Ammon's horn (tissue), 1 donor: ENCODE results near the gene LYRM1.
"Not testable (repeated sequence)": the region's sequence is repeated elsewhere in the genome, so short reads cannot be mapped to it uniquely, and the experiment has no call there.

Source experiments
- DNase-seq: peaks from one replicate; pipeline ENCODE4 v3.0.0-alpha.2; 2016; ENCODE audit warnings: low spot score

LYRM1 gene

GRCh38 chr16:20902426-20902825, 1.9 kb downstream of the LYRM1 start:
- no peak for DNase-seq

- peak; percentile 5 for DNase-seq
Measured at GRCh38 chr16:20903116-20903898, 2.7 kb downstream of the LYRM1 start.

- DNase-seq, result no peak
Measured at GRCh38 chr16:20903899-20904506, 3.4 kb downstream of the LYRM1 start.

- DNase-seq, result peak; percentile 20
Measured at GRCh38 chr16:20904507-20905081, 4.0 kb downstream of the LYRM1 start.

- no peak for DNase-seq
Measured at GRCh38 chr16:20905576-20905975, 5.0 kb downstream of the LYRM1 start.

- no peak for DNase-seq
Measured at GRCh38 chr16:20906341-20907255, 6.0 kb downstream of the LYRM1 start.

- no peak for DNase-seq
Measured at GRCh38 chr16:20910781-20911321, 10.3 kb downstream of the LYRM1 start.

GRCh38 chr16:20911361-20911760, 10.8 kb downstream of the LYRM1 start:
- DNase-seq, result no peak

GRCh38 chr16:20916289-20916688, 15.7 kb downstream of the LYRM1 start:
- no peak for DNase-seq

- DNase-seq, result no peak
Measured at GRCh38 chr16:20916942-20917341, 16.4 kb downstream of the LYRM1 start.

- DNase-seq, result no peak
Measured at GRCh38 chr16:20918486-20919239, 18.1 kb downstream of the LYRM1 start.

- DNase-seq, result no peak
Measured at GRCh38 chr16:20920091-20920490, 19.5 kb downstream of the LYRM1 start.

GRCh38 chr16:20920799-20921198, 20.2 kb downstream of the LYRM1 start:
- no peak for DNase-seq

- no peak for DNase-seq
Measured at GRCh38 chr16:20923876-20924275, 23.3 kb downstream of the LYRM1 start.

GRCh38 chr16:20925751-20926150, 25.2 kb downstream of the LYRM1 start:
- no peak for DNase-seq

GRCh38 chr16:20928774-20929411, 28.3 kb downstream of the LYRM1 start:
- DNase-seq, result no peak

- DNase-seq, result not testable (repeated sequence)
Measured at GRCh38 chr16:20929676-20930364, 29.2 kb downstream of the LYRM1 start.

GRCh38 chr16:20930365-20930690, 29.8 kb downstream of the LYRM1 start:
- no peak for DNase-seq

- no peak for DNase-seq
Measured at GRCh38 chr16:20931066-20931600, 30.6 kb downstream of the LYRM1 start.

- DNase-seq, result no peak
Measured at GRCh38 chr16:20933589-20933988, 33.0 kb downstream of the LYRM1 start.
